ENCODE data around the gene MAGI2. TPM values are rescaled to one million over a fixed set of nuclear protein-coding genes. Genes with fewer than 3 reads are reported as not detected.

MAGI2 gene
- total RNA-seq, 1 donor from 2014 or later, result 0.05 TPM

- intact Hi-C loops (cut with micrococcal nuclease), result no loop called here
Measured at GRCh38 chr7:78679112-78679876, 774.2 kb downstream of the MAGI2 start.

GRCh38 chr7:78677391-78677790 lies 776.1 kb downstream of the MAGI2 start:
- intact Hi-C loops (cut with micrococcal nuclease), result no loop called here

GRCh38 chr7:78675511-78675910 lies 778.0 kb downstream of the MAGI2 start:
- intact Hi-C loops (cut with micrococcal nuclease), result no loop called here

GRCh38 chr7:78673272-78673671 lies 780.2 kb downstream of the MAGI2 start:
- intact Hi-C loops (cut with micrococcal nuclease), result no loop called here

DNA sequence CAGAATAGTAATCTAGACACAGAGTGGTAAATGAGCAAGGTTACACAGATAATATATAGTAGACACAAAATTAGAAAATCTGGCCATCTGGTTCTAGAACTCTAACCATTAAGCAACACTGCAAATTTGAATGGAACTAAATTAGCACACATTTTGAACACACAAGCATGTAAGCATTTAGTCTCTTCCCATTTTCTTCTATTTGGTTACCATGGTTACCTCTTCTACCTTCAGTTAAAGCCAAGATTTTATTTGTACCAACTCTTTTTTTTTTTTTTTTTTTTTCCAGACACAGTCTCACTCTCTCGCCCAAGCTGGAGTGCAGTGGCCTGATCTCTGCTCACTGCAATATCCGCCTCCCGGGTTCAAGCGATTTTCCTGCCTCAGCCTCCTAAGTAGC lies 790.5 kb downstream of the MAGI2 start:
- intact Hi-C loops (cut with micrococcal nuclease), result no loop called here

DNA sequence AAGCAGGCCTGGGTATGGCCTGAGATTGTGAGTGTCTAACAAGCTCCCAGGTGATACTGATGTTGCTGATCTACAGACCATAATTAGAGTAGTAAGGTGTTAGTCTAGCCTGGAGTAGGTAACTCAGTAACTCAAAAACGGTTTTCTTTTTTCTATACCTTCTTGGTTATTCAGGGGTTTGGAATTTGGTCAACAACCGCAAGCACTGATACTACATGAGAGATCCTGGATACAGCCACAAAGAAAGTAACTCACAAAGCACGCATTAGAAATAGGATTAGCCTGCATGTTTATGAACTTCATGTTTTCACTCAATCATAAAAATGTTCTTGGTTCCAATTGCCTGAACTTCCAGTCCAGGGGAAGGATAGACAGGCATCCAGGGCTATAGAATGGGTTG lies 803.5 kb downstream of the MAGI2 start:
- intact Hi-C loops (cut with micrococcal nuclease), result no loop called here

DNA sequence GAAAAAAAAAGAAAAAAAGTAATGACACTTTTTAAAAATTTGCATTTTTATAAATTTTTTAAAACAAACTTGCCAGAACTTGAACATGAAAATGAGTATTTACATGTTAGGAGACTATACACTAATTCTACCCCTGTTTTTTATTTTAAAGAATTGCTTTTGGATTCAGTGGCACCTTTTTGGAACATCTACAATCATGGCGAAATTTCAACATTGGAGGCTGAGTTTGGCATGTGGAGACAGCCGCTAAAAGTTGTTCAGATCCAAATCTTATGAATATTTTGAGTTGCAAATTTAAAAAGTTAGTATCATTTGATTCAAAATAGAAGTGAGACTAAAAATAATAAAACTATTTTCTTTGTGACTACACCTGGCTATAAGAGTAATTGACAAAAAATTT lies 804.2 kb downstream of the MAGI2 start:
- intact Hi-C loops (cut with micrococcal nuclease), result no loop called here

GRCh38 chr7:78642751-78643150 lies 810.7 kb downstream of the MAGI2 start:
- intact Hi-C loops (cut with micrococcal nuclease), result no loop called here

GRCh38 chr7:78638364-78638763 lies 815.1 kb downstream of the MAGI2 start:
- intact Hi-C loops (cut with micrococcal nuclease), result no loop called here

DNA sequence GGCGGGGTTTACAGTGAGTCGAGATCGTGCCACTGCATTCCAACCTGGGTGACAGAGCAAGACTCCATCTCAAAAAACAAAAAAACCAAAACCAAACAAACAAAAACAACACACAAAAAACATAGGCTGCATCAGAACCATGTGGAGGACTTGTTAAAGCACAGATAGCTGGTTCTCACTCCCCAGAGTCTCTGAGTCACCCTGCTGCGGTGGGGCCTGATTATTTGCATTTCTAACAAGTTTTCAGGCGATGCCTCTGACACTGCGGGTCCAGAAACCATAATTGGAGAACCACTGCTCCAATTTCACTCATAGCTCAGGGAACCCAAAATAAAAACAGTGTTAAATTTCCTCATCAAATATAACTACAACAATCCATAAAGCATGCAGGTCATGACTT lies 816.7 kb downstream of the MAGI2 start:
- intact Hi-C loops (cut with micrococcal nuclease), result no loop called here

DNA sequence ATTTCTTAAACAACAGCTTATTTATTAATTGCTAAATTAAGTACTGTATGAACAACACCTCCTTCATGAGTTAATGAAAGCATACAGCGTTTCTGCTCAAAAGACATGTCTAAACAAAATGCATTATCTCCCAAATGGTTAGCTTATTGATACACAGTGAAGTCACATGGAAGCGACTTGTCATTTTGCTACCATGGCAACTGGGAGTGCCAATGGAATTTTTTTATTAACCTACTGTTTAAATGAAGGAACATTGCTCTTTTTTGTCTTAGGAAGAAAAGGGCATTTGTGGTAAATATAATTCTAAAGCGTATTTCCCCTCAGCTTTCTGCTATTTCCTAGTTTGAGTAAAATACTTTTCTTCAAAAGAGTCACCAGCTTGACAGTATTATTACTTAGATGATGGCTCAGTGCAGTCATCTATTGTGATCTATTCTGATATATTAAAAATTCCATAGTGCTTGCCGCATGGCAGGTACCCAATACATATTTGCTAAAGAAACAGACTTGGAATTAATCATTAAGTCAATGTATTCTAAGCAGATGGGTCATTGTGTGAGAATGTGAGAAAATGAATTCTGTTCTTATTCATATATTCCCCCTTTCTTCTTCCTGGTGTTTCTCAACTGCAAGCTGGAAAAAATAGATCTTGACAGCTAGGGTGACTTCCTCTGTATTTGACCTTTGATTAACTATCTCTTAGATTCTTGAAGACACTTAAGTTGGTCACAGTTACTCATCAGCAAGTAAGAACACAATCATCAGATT lies 818.3 kb downstream of the MAGI2 start:
- intact Hi-C loops (cut with micrococcal nuclease), result no loop called here

DNA sequence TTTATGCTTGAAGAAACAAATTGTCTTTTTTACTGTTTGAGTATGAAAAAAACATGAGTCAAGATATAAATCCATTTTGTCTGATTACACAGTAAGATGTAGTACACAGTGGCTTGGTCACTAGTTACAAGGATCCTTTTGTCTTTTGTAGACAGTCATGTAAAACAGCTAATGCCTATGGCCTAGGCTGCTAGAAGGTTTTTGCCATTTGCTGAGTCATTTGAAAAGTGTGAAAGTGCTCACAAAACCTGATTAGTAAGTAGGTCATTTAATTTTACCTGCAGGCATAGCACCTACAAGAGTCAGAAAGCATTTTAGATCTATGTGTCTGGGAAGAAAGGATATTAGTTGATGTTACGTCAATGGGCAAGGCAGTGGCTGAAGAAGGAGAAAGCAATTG lies 819.4 kb downstream of the MAGI2 start:
- intact Hi-C loops (cut with micrococcal nuclease), result no loop called here

DNA sequence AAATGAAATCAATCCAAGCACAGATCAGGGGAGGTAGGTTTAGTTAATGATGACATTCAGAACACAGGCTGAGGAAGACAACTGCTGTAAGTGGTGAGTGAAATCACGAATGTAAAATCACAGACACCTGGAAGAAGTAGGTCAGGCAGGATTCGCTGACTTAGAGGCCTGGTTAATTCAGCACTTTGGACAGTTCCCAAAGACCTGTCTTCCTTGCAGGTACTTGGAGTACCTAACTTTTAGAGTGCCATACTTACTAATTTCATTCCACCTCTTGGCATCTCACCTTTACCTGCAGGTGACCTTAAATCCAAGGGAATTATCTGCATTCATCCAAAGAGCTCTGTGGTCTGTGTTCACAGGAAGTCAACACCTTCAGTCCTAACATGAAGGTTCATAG lies 832.5 kb downstream of the MAGI2 start:
- intact Hi-C loops (cut with micrococcal nuclease), result no loop called here

- intact Hi-C loops (cut with micrococcal nuclease), result no loop called here
Measured at GRCh38 chr7:78616539-78616938, 836.9 kb downstream of the MAGI2 start.

DNA sequence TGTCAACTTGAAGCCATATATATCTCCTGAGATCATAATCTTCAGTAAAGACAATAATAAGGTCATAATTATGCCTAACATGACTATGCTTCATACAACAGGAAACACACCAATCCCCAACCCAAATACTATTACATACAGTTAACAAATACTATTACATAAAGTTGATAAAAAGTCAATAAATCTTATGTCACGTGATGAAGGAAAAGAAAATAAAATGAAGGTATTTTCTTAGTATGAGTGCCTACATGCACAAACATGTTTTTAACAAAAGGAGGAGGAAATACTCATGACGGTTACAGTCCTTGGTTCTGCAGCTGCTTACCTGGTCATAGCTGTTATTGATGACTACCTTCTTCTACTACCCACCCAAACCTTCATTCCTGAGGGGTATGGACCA lies 844.2 kb downstream of the MAGI2 start:
- intact Hi-C loops (cut with micrococcal nuclease), result no loop called here

- intact Hi-C loops (cut with micrococcal nuclease), result no loop called here
Measured at GRCh38 chr7:78607099-78607498, 846.4 kb downstream of the MAGI2 start.

- intact Hi-C loops (cut with micrococcal nuclease), result no loop called here
Measured at GRCh38 chr7:78605119-78605518, 848.3 kb downstream of the MAGI2 start.

- intact Hi-C loops (cut with micrococcal nuclease), result no loop called here
Measured at GRCh38 chr7:78601728-78602127, 851.7 kb downstream of the MAGI2 start.

GRCh38 chr7:78594156-78594555 lies 859.3 kb downstream of the MAGI2 start:
- intact Hi-C loops (cut with micrococcal nuclease), result no loop called here

DNA sequence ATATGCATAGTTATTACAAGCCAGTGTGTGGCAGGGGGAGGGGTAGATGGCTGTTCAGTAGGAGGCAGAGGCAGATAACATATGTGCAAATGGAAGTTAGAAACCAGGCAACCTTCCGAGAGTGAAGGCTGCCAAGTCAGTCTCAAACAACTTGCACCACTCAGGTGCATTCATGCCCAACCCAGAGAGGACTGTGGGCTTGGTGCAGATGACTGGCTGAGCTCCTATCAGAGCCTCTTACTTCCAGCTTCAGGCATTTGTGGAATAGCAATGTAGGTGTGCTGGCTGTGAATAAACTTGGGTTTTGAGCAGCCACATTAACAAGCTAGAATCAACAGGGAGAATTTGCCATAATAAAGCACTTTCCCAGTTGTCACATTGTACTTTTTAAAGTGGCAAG lies 865.1 kb downstream of the MAGI2 start:
- intact Hi-C loops (cut with micrococcal nuclease), result no loop called here

DNA sequence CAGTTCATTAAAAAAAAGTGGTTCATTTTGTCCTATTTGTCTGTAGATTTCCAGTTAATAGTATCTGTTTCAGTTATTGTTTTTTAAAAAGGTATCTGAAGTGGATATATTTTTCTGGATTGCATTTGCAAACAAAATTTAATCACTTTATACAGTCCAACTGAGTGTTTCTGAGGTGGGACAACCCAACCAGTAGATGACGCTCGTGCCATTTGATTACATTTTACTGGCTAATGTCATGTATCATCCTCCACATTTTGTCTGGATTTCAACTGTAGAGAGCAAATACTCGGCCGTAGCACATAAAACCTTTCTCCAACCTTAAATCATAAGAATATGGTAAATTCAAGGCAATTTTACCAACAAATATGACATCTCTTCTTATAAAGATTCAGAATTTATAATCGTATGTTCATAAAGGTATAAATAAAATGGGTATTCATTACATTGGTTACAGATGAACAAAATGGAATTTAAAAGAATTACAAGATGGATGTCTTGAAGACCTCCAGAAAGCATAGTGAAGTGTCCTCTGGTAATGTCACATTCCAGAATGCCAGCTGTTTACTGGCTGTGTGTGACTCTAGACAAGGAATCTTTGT lies 865.9 kb downstream of the MAGI2 start:
- intact Hi-C loops (cut with micrococcal nuclease), result no loop called here

GRCh38 chr7:78585980-78586379 lies 867.5 kb downstream of the MAGI2 start:
- intact Hi-C loops (cut with micrococcal nuclease), result no loop called here
